ENCODE data around the gene CANT1. TPM values are rescaled to one million over a fixed set of nuclear protein-coding genes. Genes with fewer than 3 reads are reported as not detected.
"Not testable (repeated sequence)": the region's sequence is repeated elsewhere in the genome, so short reads cannot be mapped to it uniquely, and the experiment has no call there.

CANT1 gene
- total and polyA plus RNA-seq, 8 donors, result 16.6 to 151 (median 40.7) TPM

- WGBS, 5 donors, result 84 to 92% (median 87%) methylated on average over 7 of the region's 7 CpGs
Measured at GRCh38 chr17:78946131-78946530, 63.4 kb downstream of the CANT1 start.

GRCh38 chr17:78945455-78945854 lies 64.1 kb downstream of the CANT1 start:
- H3K27me3 ChIP-seq; DNase-seq; intact Hi-C loops (cut with DNase I; ENCODE audit: low total_unique reads); H3K36me3 ChIP-seq; H3K27ac ChIP-seq; H3K4me3 ChIP-seq; H3K9me3 ChIP-seq: not testable (repeated sequence)
- peaks cover 0 to 19% (median 10%) of the 10 kb centered on the region in 4 donors for H3K4me1 ChIP-seq
- WGBS, 5 donors, result 93 to 97% (median 94%) methylated on average over 12 of the region's 12 CpGs

More at GRCh38 chr17:78946131-78946530, 63.4 kb downstream of the CANT1 start:
- intact Hi-C loops (cut with DNase I; ENCODE audit: low total_unique reads), result no loop called here
- H3K27me3 ChIP-seq, result no peaks in the 10 kb centered on the region
- peaks cover 0 to 13% (median 11%) of the 10 kb centered on the region in 4 donors for H3K9me3 ChIP-seq
- TF ChIP-seq POLR2AphosphoS5 (IDR thresholded peaks at IDR 0.05) (no peak), CTCF (IDR thresholded peaks at IDR 0.05) (no peak), POLR2A (IDR thresholded peaks at IDR 0.05) (no peak), EP300 (IDR thresholded peaks at IDR 0.05) (no peak)
- H3K4me3 ChIP-seq, result no peak overlapping the region
- DNase-seq, result no peak
- peaks cover 0 to 19% (median 10%) of the 10 kb centered on the region in 4 donors for H3K4me1 ChIP-seq
- peak overlapping the region in 1 of 5 donors; percentile 81 for H3K27ac ChIP-seq
- no peaks in the 10 kb centered on the region for H3K36me3 ChIP-seq

- no peak overlapping the region for H3K4me3 ChIP-seq
- H3K27ac ChIP-seq, result no peak overlapping the region
- no peak for TF ChIP-seq POLR2A (IDR thresholded peaks at IDR 0.05)
- no peak for TF ChIP-seq EP300 (IDR thresholded peaks at IDR 0.05)
- TF ChIP-seq POLR2AphosphoS5 (IDR thresholded peaks at IDR 0.05), result no peak
- no peak for TF ChIP-seq CTCF (IDR thresholded peaks at IDR 0.05)
- no peak for DNase-seq
- H3K9me3 ChIP-seq, result peaks cover 0 to 3% (median under 1%) of the 10 kb centered on the region in 4 donors
- H3K4me1 ChIP-seq, result peaks cover 0 to 19% (median 10%) of the 10 kb centered on the region in 4 donors
- intact Hi-C loops (cut with DNase I; ENCODE audit: low total_unique reads), result no loop called here
- 79 to 82% (median 81%) methylated on average over 10 of the region's 10 CpGs for WGBS, 5 donors
- no peaks in the 10 kb centered on the region for H3K27me3 ChIP-seq
- H3K36me3 ChIP-seq, result no peaks in the 10 kb centered on the region
Measured at GRCh38 chr17:78944956-78945355, 64.6 kb downstream of the CANT1 start.

GRCh38 chr17:78944026-78944425 lies 65.5 kb downstream of the CANT1 start:
- TF ChIP-seq EP300 (IDR thresholded peaks at IDR 0.05), result no peak
- no peak for TF ChIP-seq POLR2AphosphoS5 (IDR thresholded peaks at IDR 0.05)
- TF ChIP-seq CTCF (IDR thresholded peaks at IDR 0.05), result no peak
- TF ChIP-seq POLR2A (IDR thresholded peaks at IDR 0.05), result no peak
- Histone ChIP-seq H3K9me3 (no peaks in the 10 kb centered on the region), H3K27ac (no peak overlapping the region), H3K4me3 (no peak overlapping the region), H3K27me3 (no peaks in the 10 kb centered on the region), H3K36me3 (no peaks in the 10 kb centered on the region), H3K4me1 (peaks cover 0 to 19% (median 10%) of the 10 kb centered on the region in 4 donors)
- DNase-seq, result no peak
- WGBS, 5 donors, result 83 to 94% (median 90%) methylated on average over 7 of the region's 7 CpGs
- intact Hi-C loops (cut with DNase I; ENCODE audit: low total_unique reads), result no loop called here

Other genes with a start within 250 kb of the CANT1 start
- 100 to 1,000 TPM in 2 of 5 donors, 10 to 100 TPM in 3; 32.7 to 137 (median 80.2) TPM for gene CYTH1, start 227.5 kb downstream of the CANT1 start, total RNA-seq
- 10 to 100 TPM; 29.6 to 51.5 (median 30.6) TPM for gene CYTH1, start 227.5 kb downstream of the CANT1 start, polyA plus RNA-seq
- gene USP36, start 168.9 kb downstream of the CANT1 start, total RNA-seq, result 100 to 1,000 TPM in 1 of 5 donors, 10 to 100 TPM in 4; 33.3 to 106 (median 42.0) TPM
- gene USP36, start 168.9 kb downstream of the CANT1 start, polyA plus RNA-seq, result 10 to 100 TPM; 14.2 to 20.9 (median 15.3) TPM
- gene CEP295NL, start 106.6 kb downstream of the CANT1 start, total RNA-seq, result 10 to 100 TPM in 2 of 5 donors, 1 to 10 TPM in 3; 4.2 to 23.9 (median 7.1) TPM
- under 1 TPM in 2 of 3 donors, not detected in 1; 0.31 to 0.40 TPM for gene CEP295NL, start 106.6 kb downstream of the CANT1 start, polyA plus RNA-seq
- 10 to 100 TPM; 37.4 to 100.0 (median 66.1) TPM for gene TIMP2, start 84.4 kb downstream of the CANT1 start, total RNA-seq
- gene TIMP2, start 84.4 kb downstream of the CANT1 start, polyA plus RNA-seq, result 10 to 100 TPM; 20.9 to 34.4 (median 29.4) TPM
- gene LGALS3BP, start 29.8 kb downstream of the CANT1 start, total RNA-seq, result 100 to 1,000 TPM in 4 of 5 donors, 10 to 100 TPM in 1; 94.5 to 625 (median 434) TPM
- gene LGALS3BP, start 29.8 kb downstream of the CANT1 start, polyA plus RNA-seq, result 100 to 1,000 TPM in 2 of 3 donors, 10 to 100 TPM in 1; 63.4 to 212 (median 172) TPM
- gene C1QTNF1, start 14.4 kb upstream of the CANT1 start, total RNA-seq, result 10 to 100 TPM in 3 of 5 donors, 1 to 10 TPM in 2; 6.4 to 20.3 (median 10.1) TPM
- gene C1QTNF1, start 14.4 kb upstream of the CANT1 start, polyA plus RNA-seq, result 10 to 100 TPM in 2 of 3 donors, 1 to 10 TPM in 1; 2.9 to 18.2 (median 15.3) TPM
- 100 to 1,000 TPM in 1 of 5 donors, 10 to 100 TPM in 4; 33.8 to 505 (median 65.9) TPM for gene ENGASE, start 65.1 kb upstream of the CANT1 start, total RNA-seq
- 10 to 100 TPM in 2 of 3 donors, 1 to 10 TPM in 1; 6.6 to 23.8 (median 20.1) TPM for gene ENGASE, start 65.1 kb upstream of the CANT1 start, polyA plus RNA-seq

All from stomach (tissue), 9 donors.